GM18861 (cell line): ENCODE data around the gene BDNF.
"Not testable (repeated sequence)": the region's sequence is repeated elsewhere in the genome, so short reads cannot be mapped to it uniquely, and the experiment has no call there.

Source experiments
- ATAC-seq: cut with Tn5 transposase; IDR thresholded peaks from one replicate; pipeline ENCODE4 v1.9.1; 2021; ENCODE audit not compliant: unreplicated experiment

Gene BDNF

DNA sequence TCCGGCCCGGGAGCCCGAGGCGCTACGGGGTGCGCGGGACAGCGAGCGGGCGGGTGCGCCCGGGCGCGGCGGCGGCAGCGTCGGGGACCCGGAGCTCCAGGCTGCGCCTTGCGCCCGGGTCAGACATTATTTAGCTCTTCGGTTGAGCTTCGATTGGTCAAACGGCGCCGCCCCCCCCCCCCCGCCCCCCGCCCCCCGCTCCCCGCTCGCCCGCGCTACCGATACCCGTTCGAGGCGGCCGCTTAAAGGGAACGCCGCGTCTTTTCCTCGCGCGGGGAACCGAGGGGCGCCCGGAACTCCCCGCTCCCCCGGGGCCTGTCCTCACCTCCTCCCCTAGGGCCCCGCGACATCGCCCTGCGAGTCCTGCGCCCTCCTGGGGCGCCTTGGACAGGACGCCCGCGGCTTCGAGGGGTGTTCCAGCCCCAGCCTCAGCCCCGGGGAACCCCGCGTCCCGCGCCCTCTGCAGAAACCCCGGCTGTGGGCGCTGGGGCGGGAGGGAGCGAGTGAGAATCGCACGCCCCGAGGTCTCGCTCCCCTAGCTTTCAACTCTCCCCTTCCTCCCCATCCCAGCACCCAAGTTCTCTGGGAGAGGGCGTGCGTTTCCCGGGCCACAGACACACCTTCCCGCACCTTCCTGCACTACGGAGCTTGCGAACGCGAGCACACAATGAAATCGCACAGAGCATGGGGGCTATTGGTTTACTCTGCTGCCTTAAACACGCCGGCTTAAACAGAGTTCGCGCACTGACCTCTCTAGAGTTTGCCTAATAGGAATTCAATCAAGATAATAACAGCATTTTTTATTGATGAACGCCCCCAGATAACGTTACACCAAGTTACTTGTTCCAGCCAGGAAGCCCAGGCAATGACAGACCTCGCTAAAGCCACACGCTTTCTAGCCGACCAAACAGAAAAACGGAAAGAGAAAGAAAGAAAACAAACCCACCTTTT lies at the start of gene BDNF:
Gene BDNF (minus strand): TSS at position 105 of the 951 bp plus-strand sequence. CDS start 41,891 bp downstream, outside the sequence.
- no peak for ATAC-seq

DNA sequence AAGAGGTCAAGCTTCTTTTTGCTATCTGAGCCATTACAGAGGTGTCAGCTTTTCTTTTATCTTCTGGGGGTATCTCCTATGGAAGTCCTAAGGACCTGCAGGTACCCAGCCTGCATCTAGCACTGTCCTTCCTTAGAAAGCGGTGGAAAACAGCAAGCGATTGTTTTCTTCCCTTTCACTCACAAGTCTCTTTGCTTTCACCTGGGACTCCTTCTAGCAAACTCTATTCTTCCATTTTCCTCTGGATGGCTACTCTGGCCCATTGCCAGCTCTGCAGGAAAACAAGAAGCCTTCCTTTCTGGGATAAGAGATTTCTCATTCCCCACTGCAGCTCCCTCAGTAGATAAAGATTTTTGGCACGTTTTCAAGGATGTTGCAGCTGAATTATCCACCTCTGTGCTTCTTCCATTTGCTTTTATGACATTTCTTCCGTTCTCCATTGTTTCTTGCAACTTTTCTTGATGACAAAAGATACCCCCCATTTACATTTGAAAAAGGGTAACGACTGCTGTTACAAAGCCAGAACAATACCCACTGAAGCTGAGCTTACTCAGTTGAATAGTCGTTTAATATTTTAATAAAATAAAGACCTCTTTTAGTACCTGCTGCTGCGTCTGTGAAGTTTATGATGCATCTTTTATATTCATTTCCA lies 40.2 kb upstream of the BDNF start:
- ATAC-seq: no peak

DNA sequence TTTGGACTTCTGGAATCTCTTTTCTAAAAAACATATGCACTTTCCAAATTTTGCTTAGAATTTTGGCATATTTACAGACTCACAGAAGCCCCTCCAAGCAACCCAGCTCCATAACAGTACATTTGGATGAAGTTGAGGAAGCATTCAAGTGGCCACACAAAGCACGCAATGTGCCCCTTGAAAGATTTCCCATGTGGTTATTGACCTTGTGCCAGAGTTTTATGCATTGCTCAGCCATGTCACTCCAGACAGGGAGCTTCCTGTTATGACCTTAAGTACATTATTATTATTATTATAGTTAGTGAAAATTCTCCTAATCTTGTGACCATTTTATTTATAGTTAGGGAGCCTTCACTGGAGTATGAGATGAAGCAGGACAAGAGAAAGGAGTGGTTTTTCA lies 35.0 kb upstream of the BDNF start:
- no peak for ATAC-seq

DNA sequence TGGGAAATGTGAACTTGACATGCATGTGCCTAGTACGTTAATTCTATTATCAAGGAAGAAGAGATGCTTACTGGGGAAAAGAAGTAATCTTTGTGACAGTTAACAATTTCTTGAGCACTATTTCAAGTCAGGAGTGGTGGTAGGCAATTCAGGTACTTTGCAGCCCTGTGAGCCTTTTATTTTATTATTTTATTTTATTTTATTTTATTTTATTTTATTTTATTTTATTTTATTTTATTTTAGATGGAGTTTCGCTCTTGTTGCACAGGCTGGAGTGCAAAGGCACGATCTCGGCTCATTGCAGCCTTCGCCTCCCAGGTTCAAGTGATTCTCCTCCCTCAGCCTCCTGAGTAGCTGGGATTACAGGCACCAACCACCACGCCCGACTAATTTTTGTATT lies 31.5 kb upstream of the BDNF start:
- ATAC-seq: not testable (repeated sequence)

DNA sequence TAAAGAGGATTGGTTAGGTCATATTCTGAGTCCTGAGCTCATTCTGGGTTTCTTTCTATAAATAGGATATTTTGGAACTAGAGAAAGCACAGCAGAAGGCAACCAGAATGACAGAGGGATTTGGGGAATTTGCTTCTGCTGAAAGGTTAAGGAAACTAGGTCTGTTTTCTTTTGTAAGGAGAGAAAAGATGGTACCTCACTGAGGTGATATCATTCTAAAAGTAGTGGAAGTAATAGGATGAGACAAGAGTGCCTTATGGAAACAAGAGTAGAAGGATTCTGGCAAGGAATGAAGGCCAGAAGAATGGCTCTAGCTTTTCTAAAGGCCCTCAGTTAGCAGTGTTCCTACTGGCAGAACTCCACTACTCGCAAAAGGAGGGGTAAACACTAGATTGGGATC lies 26.7 kb upstream of the BDNF start:
- ATAC-seq: no peak

DNA sequence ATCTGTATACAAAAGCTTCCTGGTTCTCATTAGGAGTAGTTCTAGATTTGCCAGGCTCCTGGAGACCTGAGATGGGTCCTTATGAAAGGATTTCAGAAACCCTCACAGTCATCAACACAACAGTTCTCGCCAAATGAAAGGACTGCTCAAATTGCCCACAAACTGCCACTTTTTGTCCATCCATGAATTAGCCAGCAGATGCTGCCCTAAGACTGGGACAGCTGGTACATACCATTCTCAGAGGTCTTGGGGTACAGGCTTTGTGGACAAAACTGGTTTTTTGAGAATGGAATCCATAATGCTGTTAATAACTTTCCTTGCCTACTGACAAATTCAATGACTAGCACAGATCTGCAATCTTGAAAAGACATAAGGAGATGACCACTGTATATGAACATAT lies 23.4 kb upstream of the BDNF start:
- ATAC-seq: no peak

DNA sequence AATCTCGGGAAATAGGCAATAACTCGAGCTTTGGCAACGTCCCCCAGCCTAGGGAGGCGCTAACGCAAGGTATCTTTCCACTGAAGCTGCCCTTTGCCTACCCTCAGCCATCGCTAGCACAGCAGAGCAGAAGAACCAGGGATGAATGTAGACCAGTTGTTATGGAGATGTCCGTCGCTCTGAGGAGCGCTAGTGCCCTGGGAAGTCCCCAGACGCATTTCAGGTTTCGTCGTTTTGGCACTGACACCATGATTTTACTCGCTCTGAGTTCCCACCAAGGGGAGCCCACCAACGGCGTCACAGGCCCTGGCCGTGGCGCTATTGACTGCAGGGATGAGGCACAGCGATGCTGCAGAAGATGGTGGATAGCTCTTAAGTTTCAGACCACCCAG lies 22.7 kb upstream of the BDNF start:
- ATAC-seq: no peak

DNA sequence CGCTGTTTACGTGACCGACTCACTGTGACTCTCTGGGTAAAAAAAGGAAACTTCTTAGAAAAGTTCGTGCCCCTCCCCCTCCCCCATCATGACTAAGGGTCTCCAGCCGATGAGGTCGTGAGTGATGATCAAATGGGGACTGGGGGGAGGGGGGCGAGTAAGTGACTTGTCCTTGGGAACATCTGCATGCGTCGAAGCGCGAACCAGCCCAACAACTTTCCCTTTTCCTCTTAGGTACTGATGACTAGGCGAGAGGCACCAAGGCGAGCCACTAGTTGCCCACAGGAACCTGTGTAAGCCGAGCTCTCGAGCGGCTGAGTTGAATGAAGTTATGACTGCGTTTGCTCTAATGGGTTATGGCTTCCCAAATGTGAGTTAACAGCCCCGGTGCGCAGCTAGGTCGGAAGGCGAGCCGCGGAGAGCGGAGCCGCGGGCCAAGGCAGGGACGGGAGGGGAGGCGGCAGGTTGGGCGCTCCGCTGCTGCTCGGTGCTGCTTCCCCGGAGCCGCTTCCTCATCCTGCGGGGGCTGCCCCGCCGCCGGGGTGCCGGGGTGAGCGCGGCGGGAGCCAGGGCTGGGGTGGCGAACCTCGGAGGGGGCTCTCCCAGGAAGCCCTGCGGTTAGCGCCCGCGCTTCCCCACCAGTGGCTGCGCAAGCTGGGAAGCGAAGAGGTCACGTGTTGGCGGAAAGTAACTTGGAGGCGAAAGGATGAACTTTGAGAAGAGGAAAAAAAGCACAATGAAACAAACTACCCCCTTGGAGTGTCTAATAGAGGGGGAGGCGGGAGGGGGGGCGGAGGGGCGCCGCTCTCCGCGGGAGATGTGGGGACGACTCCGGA lies 22.1 kb upstream of the BDNF start:
- no peak for ATAC-seq

DNA sequence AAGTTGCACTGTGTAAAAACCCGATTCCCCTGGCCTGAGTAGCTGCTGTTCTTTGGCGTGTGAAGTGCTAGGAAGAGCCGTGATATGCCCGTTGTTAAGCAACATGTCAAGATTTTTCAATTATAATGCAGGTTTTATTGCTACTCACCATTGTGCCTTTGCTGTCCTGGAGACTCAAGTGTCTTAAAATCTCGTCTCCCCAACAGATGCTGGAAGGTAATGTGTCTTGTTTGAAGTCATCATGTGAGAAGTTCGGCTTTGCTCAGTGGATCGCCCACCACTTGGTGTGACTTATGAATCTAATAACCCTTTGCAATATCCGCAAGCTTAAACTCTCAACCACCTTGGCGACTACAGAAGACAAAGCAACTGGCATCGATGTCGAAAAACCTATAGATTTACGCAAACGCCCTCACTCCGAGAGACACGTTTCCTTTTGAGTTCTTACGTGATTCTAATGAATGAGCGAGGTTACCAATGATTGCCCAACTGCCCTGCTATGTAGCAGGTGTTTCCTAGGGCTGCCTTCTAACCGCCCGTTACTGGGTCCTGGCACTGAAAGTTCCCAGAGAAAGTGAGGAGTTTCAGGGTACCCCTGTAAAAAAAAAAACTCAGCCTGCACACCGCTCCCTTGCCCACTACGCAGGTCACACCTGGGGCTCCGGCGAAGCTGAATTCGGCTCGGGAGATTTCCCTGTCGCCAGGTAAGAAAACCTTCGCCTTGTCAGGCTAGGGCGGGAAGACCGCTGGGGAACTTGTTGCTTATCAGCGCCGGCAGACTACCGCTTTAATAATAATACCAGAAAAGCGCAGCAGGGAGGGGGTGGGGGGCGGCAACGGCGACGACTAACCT lies 21.2 kb upstream of the BDNF start:
- no peak for ATAC-seq

DNA sequence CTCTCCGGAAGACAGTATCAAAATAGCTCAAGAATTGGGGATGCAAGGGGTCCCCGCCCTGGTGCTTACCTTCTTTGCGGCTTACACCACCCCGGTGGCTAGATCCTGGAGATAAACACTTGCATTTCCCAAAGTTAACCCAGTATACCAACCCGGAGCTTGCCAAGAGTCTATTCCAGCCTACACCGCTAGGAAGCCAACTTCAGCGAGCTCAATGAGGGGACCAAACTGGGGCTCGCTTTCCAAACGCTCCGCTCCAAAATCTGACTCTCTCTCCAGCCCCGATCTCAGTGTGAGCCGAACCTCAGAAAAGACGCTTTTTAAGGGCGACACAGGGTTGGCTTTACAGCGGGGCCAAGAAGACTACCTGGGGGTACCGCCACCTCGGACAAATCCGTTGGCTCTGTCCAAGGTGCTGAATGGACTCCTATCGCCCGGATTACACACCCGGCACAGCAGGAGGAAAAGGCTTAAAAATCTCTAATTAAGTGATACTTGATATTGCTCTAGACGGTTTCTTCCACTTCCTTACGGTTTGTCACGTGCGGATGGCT lies 20.1 kb upstream of the BDNF start:
- ATAC-seq: no peak

DNA sequence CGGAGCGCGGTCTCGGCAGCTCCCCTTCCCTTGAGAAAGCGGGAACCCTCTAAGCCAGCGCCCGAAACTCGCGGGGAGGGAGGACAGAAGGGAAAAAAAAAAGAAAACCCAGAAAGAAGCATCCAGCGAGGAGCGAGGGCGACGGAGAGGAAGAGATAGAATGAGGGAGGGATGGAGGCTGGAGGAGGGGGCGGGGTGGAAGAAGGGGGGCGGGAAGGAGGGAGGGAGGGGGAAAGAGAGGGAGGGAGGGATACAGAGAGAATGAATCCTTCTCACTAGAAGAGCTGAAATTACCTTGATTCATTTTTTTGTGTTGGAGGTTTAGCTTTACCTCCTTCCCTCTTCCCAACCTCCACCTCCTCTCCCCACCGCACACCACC lies 19.3 kb upstream of the BDNF start:
- ATAC-seq: no peak

DNA sequence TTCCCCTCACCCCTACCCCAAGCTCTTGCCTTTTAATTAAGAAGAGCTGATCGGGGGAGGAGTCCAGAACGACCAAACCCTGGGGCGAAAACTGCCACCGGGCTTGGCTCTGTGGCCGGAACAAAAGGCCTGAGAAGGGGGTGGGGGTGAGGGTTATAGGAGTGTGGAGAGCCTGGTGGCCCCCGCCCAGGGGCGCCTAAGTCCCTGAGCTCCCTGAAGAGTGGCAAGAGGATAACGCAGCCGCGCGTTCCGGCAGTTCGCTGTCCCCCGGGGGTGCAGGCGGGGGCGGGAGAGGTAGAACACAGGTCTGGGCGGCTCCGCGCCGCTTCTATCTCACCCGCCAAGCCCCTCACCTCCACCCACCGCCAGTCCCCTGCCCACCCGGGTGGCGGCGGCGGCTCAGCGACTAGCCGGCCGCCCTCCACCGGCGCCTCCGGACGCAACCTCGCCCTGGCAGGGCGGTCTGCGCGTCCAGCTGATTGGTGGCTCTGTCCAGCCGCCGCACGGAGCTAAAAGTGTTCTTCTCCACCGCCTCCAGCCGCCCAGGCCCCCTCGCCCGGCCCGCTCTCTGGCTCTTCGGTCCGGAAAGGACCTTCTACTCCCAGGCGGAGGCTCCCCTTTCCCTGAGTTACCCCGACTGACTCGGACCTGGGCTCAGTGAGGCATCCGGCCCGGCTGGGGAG lies 18.7 kb upstream of the BDNF start:
- ATAC-seq: no peak

DNA sequence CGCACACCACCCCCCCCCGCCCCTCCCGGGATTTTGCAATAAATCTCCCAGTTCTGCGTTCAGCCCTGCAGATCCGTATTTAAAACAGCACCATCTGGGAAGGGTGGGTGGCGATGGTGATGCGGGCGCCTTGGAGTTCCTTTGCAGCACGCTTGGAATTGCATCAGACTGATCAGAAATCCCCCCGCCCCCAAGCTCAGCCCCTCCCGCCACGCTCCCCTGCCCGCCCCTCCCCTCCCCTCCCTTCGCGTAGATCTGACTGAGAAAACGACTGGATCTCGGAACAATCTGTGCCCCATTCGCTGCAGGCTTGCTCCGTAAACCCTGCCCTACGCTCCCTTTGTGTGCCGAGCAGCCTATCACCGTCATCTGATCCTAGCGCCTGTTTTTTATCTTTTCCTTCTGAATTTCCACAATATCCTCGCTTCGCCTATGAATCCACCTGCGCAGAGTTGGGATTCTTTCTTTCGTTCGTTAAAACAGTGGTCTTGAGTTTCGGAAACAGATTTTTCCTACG lies 18.1 kb upstream of the BDNF start:
- ATAC-seq: no peak

DNA sequence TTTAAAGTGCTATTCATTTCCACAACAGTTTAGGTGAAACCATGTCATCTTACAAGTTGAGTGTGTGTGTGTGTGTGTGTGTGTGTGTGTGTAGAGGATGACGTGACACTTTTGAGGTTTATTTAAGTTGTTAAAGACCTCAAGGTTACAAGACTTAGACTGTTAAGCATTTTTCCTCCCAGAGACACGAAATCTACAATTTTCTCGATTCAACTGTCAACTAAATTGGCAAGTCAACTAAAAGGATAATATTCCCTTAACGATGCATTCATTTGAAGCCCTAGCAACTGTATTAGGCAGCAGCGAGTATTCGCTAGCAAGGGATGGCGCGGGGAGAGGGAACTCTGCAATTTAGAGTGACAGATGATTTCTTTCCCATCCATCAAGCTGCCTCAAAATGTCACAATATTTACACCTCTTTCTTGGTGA lies 17.6 kb upstream of the BDNF start:
- no peak for ATAC-seq

DNA sequence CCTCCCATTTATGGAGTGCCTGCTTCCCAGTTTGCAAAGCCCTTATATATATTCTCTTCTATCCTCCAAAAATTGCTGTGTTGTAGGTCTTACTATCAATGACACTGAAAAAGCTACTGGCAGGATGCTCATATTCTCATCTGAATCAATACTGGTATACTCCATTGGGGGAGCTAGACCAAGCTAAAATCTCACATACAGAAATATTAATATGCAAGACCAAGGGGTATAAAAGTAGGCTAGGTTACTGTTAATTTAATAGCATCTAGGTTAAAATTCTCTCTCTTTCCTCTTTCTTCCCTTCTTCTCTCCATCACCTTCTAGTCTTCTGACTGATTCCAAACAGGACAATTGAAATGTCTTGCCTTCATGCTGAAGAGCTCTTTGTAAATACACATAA lies 17.1 kb upstream of the BDNF start:
- ATAC-seq: no peak

DNA sequence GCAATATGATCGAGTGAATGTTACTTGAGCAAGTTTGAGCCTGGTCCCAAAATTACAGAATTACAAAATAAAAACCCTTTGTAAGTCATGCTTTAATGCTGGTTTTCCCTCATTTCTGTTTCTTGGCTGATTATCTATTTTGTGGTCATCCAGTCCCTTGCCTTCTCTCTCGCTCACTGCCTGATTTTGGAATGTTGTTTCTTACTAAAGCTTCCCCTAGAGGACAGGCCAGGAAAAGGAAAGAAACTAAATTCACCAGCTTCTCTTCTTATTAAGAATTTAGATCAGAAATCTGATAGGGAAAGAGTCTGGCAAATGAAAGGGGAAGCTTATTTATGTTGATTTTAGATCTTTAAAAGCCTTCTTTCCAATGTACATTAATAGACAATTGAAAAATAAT lies 16.6 kb upstream of the BDNF start:
- no peak for ATAC-seq

DNA sequence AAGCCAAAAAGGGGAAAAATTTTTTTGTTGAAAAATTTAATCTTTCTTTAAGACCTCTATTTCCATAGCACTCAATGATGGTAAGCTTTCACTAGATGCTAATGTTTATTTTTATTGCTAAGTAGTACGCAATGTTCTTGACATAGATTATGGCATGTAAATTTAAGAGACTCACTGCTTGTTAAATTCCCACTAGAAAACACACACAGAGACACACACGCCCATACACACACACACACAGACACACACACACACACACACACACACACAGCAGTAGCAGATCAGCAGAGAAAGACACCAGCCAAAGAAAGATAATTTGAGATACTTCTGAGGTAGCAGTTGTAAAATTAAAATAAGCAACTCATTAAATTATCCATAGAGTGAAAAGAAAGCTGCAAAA lies 16.0 kb upstream of the BDNF start:
- no peak for ATAC-seq

DNA sequence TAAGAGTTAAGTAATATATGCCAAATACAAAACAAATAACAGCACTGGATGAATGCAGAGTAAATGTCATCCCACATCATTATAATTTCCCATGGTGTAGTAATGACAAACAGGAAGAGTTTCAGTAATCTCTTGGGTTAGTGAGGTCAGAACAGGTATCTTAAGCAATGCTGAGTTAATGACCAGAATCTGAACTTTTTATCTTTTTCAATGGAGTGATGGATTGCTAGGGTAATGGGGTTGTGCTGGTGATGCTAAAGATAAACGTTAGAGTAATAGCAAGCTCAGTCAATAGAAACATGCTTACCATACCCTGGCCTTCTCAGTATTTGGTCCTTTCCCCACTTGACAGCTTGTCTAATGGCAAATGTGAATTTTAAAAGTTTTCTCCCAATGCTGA lies 11.5 kb upstream of the BDNF start:
- ATAC-seq: no peak

DNA sequence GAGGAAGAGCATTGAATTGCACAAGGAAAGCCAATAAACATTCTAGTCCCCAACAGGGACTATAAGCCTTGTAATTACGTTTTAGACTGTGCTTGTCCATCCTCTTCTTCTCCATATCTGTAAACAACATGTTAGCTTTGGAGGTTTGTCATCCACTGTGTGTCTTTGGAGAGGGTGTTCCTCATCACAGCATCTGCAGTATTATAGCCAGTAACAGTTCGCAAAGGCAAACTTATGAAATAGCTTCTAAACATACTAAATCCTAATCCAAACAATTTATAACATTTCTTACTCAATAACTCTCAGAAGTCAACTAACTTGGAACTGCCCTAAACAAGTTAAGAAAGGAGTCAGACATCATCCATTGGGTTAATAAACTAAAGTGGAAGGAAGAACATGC lies 10.3 kb upstream of the BDNF start:
- ATAC-seq: no peak

DNA sequence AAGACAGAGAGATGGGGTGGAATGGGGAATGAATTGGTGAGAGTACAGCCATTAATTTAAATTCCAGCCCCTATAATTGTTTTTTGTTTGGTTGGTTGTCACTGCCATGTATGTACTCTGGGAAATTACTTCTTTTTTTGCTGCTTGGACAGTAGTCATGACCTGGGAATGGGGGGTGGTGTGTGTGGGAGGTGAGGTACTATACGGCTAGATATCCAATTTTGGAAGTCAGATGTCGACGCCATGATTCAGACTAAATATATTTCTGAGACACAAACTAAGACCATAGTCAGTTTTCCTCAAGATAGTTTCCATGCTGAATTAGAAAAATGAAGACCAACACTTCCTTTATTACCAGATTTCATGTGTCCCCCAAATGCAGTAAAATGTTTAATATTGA lies 7.4 kb upstream of the BDNF start:
- ATAC-seq: no peak
